SK-N-SH (cell line): ENCODE results near the gene SGCA. TPM values are rescaled to one million over a fixed set of nuclear protein-coding genes. Genes with fewer than 3 reads are reported as not detected.

Experiments
- CTCF ChIA-PET: fragments of 300-600, 350-600 bp; formaldehyde crosslinking; extraction: SDS; loops from one replicate; lab custom pipeline; 2021; lab: Yijun Ruan, JAX
- POLR2A ChIA-PET: fragments of 350-600 bp; sonication (Branson Sonifier 250); formaldehyde crosslinking; extraction: SDS; loops from one replicate; lab custom pipeline; 2020; ENCODE audit warnings: antibody characterized with exemption, inconsistent platforms; lab: Yijun Ruan, JAX
- DNase-seq: peaks from one replicate; pipeline ENCODE4 v3.0.0; 2012
- H2AFZ ChIP-seq: fragments of 200-600 bp; sonication (generic); 2 replicates; pipeline ENCODE4 v1.8.1; 2016; ENCODE audit warnings: antibody characterized with exemption, mild to moderate bottlenecking, low read depth
- H3F3A ChIP-seq: fragments of 200-600 bp; sonication (generic); replicated peaks from 2 replicates; pipeline ENCODE3; 2016; ENCODE audit warnings: antibody characterized with exemption, mild to moderate bottlenecking; ENCODE audit not compliant: insufficient read depth
- H3K27ac ChIP-seq, 2 experiments: fragments of 200-500 bp in 1 of 2; fragments of 200-600 bp in 1 of 2; sonication (Bioruptor generic) in 1 of 2; sonication (generic), shearing (Covaris generic) in 1 of 2; 2 replicates each; pipeline versions ENCODE4 v1.5.1 to v1.6.1; 2014 to 2016; ENCODE audit warnings: low read depth in 2 of 2, inconsistent platforms in 1 of 2, low read length in 1 of 2, mild to moderate bottlenecking in 1 of 2, mixed read lengths in 1 of 2
- H3K27me3 ChIP-seq: fragments of 200-600 bp; sonication (generic), shearing (Covaris generic); 2 replicates; pipeline ENCODE4 v1.6.1; 2016; ENCODE audit warnings: mixed run types; ENCODE audit not compliant: insufficient read depth
- H3K36me3 ChIP-seq, 2 experiments: fragments of 200-500 bp in 1 of 2; fragments of 200-600 bp in 1 of 2; sonication (Bioruptor generic) in 1 of 2; sonication (generic) in 1 of 2; replicated peaks in 1 of 2; 2 replicates each; pipeline versions ENCODE3 to v1.5.1; 2014 to 2016; ENCODE audit warnings: low read length in 1 of 2, mild to moderate bottlenecking in 1 of 2; ENCODE audit not compliant: insufficient read depth in 2 of 2, control insufficient read depth in 1 of 2
- H3K4me1 ChIP-seq, 2 experiments: fragments of 200-500 bp in 1 of 2; fragments of 200-600 bp in 1 of 2; sonication (Bioruptor generic) in 1 of 2; sonication (generic), shearing (Covaris generic) in 1 of 2; 2 replicates each; pipeline versions ENCODE4 v1.5.1 to v1.6.1; 2014 to 2016; ENCODE audit warnings: low read depth in 1 of 2, low read length in 1 of 2, mixed run types in 1 of 2; ENCODE audit not compliant: insufficient read depth in 2 of 2, control insufficient read depth in 1 of 2
- H3K4me2 ChIP-seq: fragments of 200-600 bp; sonication (generic), shearing (Covaris generic); 2 replicates; pipeline ENCODE4 v1.6.1; 2017; ENCODE audit warnings: mixed run types
- H3K4me3 ChIP-seq, 2 experiments: fragments of 200-500 bp in 1 of 2; fragments of 200-600 bp in 1 of 2; sonication (Bioruptor generic) in 1 of 2; sonication (generic), shearing (Covaris generic) in 1 of 2; 2 replicates each; pipeline versions ENCODE4 v1.5.1 to v1.8.1; 2014 to 2016; ENCODE audit warnings: low read depth in 2 of 2, inconsistent platforms in 1 of 2, low read length in 1 of 2, mild to moderate bottlenecking in 1 of 2, mixed read lengths in 1 of 2, moderate library complexity in 1 of 2
- H3K79me2 ChIP-seq: fragments of 200-600 bp; sonication (generic); 2 replicates; pipeline ENCODE4 v1.8.1; 2017; ENCODE audit warnings: mild to moderate bottlenecking; ENCODE audit not compliant: insufficient read depth
- H3K9ac ChIP-seq: fragments of 200-600 bp; sonication (generic); 2 replicates; pipeline ENCODE4 v1.6.1; 2017; ENCODE audit warnings: mixed run types
- H3K9me2 ChIP-seq: fragments of 200-600 bp; sonication (generic); 2 replicates; pipeline ENCODE4 v1.6.1; 2017; ENCODE audit warnings: mixed run types
- H3K9me3 ChIP-seq: fragments of 200-600 bp; sonication (generic); 2 replicates; pipeline ENCODE4 v1.6.1; 2017; ENCODE audit warnings: mixed run types, mild to moderate bottlenecking, moderate library complexity
- H4K20me1 ChIP-seq: fragments of 200-600 bp; sonication (generic); 2 replicates; pipeline ENCODE4 v1.6.1; 2017; ENCODE audit warnings: mild to moderate bottlenecking, mixed run types; ENCODE audit not compliant: insufficient read depth
- CTCF ChIP-seq: fragments of 200-600 bp; sonication (generic); IDR thresholded peaks from 2 replicates; pipeline ENCODE4 v1.6.1; 2017; ENCODE audit warnings: antibody characterized with exemption, mild to moderate bottlenecking, moderate library complexity
- ELF1 ChIP-seq: IDR thresholded peaks from 2 replicates; pipeline ENCODE4 v1.4.0; 2012
- EZH2phosphoT487 ChIP-seq: fragments of 200-600 bp; sonication (generic); IDR thresholded peaks from 2 replicates; pipeline ENCODE4 v1.6.1; 2017; ENCODE audit warnings: low read depth, mixed run types, mild to moderate bottlenecking, antibody characterized with exemption, moderate library complexity, borderline replicate concordance
- GATA2 ChIP-seq: sonication (generic); formaldehyde crosslinking; IDR thresholded peaks from 2 replicates; pipeline ENCODE4 v1.5.0; 2020; ENCODE audit warnings: mild to moderate bottlenecking, missing genetic modification reagents
- MEF2A ChIP-seq: IDR thresholded peaks from 2 replicates; pipeline ENCODE4 v1.4.0; 2012; ENCODE audit warnings: low read depth, borderline replicate concordance
- NRF1 ChIP-seq: IDR thresholded peaks from 2 replicates; pipeline ENCODE4 v1.6.1; 2012; ENCODE audit warnings: low read depth, mild to moderate bottlenecking, low read length
- RAD21 ChIP-seq: IDR thresholded peaks from 2 replicates; pipeline ENCODE4 v1.6.1; 2012; ENCODE audit warnings: mild to moderate bottlenecking, low read length
- RXRA ChIP-seq: IDR thresholded peaks from 2 replicates; pipeline ENCODE4 v1.4.0; 2012; ENCODE audit warnings: low read depth, mild to moderate bottlenecking, borderline replicate concordance
- SIN3A ChIP-seq: IDR thresholded peaks from 2 replicates; pipeline ENCODE4 v1.6.1; 2012; ENCODE audit warnings: low read depth, mild to moderate bottlenecking, low read length, moderate library complexity, borderline replicate concordance
- SMC3 ChIP-seq: IDR thresholded peaks from 2 replicates; pipeline ENCODE4 v1.6.1; 2012; ENCODE audit warnings: low read depth, low read length, improper control_type of control experiment
- TAF1 ChIP-seq: IDR thresholded peaks from 2 replicates; pipeline ENCODE4 v1.6.1; 2012; ENCODE audit warnings: low read depth, mild to moderate bottlenecking, low read length, moderate library complexity, borderline replicate concordance
- YY1 ChIP-seq: IDR thresholded peaks from 2 replicates; pipeline ENCODE4 v1.4.0; 2012; ENCODE audit warnings: low read depth, mild to moderate bottlenecking
- ZBTB33 ChIP-seq: IDR thresholded peaks from 2 replicates; pipeline ENCODE4 v1.4.0; 2012; ENCODE audit warnings: low read depth, borderline replicate concordance
- WGBS: methylation state at CpG from one replicate; pipeline ENCODE4 v1.1.6; 2017; ENCODE audit warnings: low lambda C conversion rate; 5-methylcytosine and 5-hydroxymethylcytosine counted together
- polyA plus RNA-seq, 3 experiments: library from polyadenylated mRNA; depleted of rRNA; stranded (reverse); fragments of >200 nt; gene quantifications; 2 replicates each; pipeline ENCODE4 v1.2.3, GENCODE V29; 2012
- TF ChIP-seq, protein P1 (sequence below): fragments of 150-350 bp; IDR thresholded peaks from 2 replicates; pipeline ENCODE4 v1.6.1; 2016; ENCODE audit warnings: mild to moderate bottlenecking, low read depth, low read length

The SGCA gene
- polyA plus RNA-seq, 1 of the 3 experiments (the other 2 are of a cell fraction), result not detected

GRCh38 chr17:50175035-50175807 is 9.4 kb downstream of the SGCA start:
- Histone ChIP-seq H3K79me2 (no peaks in the 10 kb centered on the region), H3K9me3 (no peaks in the 10 kb centered on the region), H3K4me2 (no peak overlapping the region), H3F3A (peaks cover 45% of the 10 kb centered on the region), H3K36me3 (no peaks in the 10 kb centered on the region), H3K9me2 (no peaks in the 10 kb centered on the region), H3K4me3 (no peak overlapping the region), H4K20me1 (no peaks in the 10 kb centered on the region), H3K27me3 (no peaks in the 10 kb centered on the region), H2AFZ (no peak overlapping the region), H3K9ac (no peak overlapping the region), H3K4me1 (peaks cover 33 to 53% of the 10 kb centered on the region in 2 experiments), H3K27ac (peak overlapping the region in 1 of 2 experiments; percentile 4; a peak in 2 of 4 replicates)
- ChIA-PET POLR2A (interaction anchor here (1.1 kb wide), 1 partner anchor 25 kb away, joined by 5 read pairs; the partner anchor contains the start of gene PPP1R9B), CTCF (interaction anchor here (4.6 to 17.0 kb wide), 5 partner anchors 14 to 123 kb away, joined by 22 to 517 read pairs (median 388); partner anchors contain the start of genes COL1A1 and TMEM92)
- TF ChIP-seq, protein P1, sequence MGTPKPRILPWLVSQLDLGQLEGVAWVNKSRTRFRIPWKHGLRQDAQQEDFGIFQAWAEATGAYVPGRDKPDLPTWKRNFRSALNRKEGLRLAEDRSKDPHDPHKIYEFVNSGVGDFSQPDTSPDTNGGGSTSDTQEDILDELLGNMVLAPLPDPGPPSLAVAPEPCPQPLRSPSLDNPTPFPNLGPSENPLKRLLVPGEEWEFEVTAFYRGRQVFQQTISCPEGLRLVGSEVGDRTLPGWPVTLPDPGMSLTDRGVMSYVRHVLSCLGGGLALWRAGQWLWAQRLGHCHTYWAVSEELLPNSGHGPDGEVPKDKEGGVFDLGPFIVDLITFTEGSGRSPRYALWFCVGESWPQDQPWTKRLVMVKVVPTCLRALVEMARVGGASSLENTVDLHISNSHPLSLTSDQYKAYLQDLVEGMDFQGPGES, result no peak
- no peak for TF ChIP-seq NRF1
- TF ChIP-seq EZH2phosphoT487, result no peak
- TF ChIP-seq TAF1, result no peak
- no peak for TF ChIP-seq RAD21
- TF ChIP-seq ELF1, result no peak
- no peak for TF ChIP-seq ZBTB33
- no peak for TF ChIP-seq SMC3
- TF ChIP-seq CTCF, result no peak
- TF ChIP-seq SIN3A, result no peak
- no peak for TF ChIP-seq RXRA
- TF ChIP-seq GATA2 (CRISPR knock-in tag), result no peak
- TF ChIP-seq YY1, result no peak
- TF ChIP-seq MEF2A, result no peak
- 97% methylated on average over 9 of the region's 16 CpGs for WGBS
- no peak for DNase-seq
